KOPT-K1 (cell line): Measurements from ENCODE around the gene TIGD4.

Experiments
- H3K27ac ChIP-seq: fragments of 200-600 bp; sonication (generic); 2 replicates; pipeline ENCODE4 v1.5.1; 2016; ENCODE audit warnings: antibody characterized with exemption, mild to moderate bottlenecking, low read depth, low read length; ENCODE audit not compliant: poor library complexity, severe bottlenecking
- H3K36me3 ChIP-seq: fragments of 200-600 bp; sonication (generic); 2 replicates; pipeline ENCODE4 v1.5.1; 2017; ENCODE audit warnings: antibody characterized with exemption, mild to moderate bottlenecking, low read length, moderate library complexity; ENCODE audit not compliant: insufficient read depth
- H3K9me3 ChIP-seq: fragments of 200-600 bp; sonication (generic); 2 replicates; pipeline ENCODE4 v1.5.1; 2017; ENCODE audit warnings: antibody characterized with exemption, low read length, mild to moderate bottlenecking; ENCODE audit not compliant: insufficient read depth, poor library complexity, severe bottlenecking

TIGD4 gene

GRCh38 chr4:152779513-152780266, at the start of gene TIGD4, which contains the start of gene ARFIP1:
TSS of gene TIGD4 (minus strand) at chr4:152779730. CDS start at chr4:152771004, 8,726 bp downstream.
TSS of gene ARFIP1 (plus strand) at chr4:152779954. CDS start at chr4:152829634, 49,680 bp downstream.
- Histone ChIP-seq H3K9me3 (no peaks in the 10 kb centered on the region), H3K27ac (peak within 1 kb of the TSS; percentile 76), H3K36me3 (no peaks in the 10 kb centered on the region)

GRCh38 chr4:152828122-152828521, 48.6 kb upstream of the TIGD4 start:
- Histone ChIP-seq H3K27ac (no peak overlapping the region), H3K36me3 (peaks cover 2% of the 10 kb centered on the region), H3K9me3 (peaks cover 14% of the 10 kb centered on the region)

- Histone ChIP-seq H3K9me3 (peaks cover 17% of the 10 kb centered on the region), H3K36me3 (no peaks in the 10 kb centered on the region; the same call in 1 of the 2 replicates), H3K27ac (no peak overlapping the region)
Observed at GRCh38 chr4:152825336-152825735, 45.8 kb upstream of the TIGD4 start.

- H3K27ac ChIP-seq, result no peak overlapping the region
- no peaks in the 10 kb centered on the region; the same call in 1 of the 2 replicates for H3K36me3 ChIP-seq
- H3K9me3 ChIP-seq, result peaks cover 24% of the 10 kb centered on the region
Observed at GRCh38 chr4:152824561-152824960, 45.0 kb upstream of the TIGD4 start.

GRCh38 chr4:152822323-152822722, 42.8 kb upstream of the TIGD4 start:
- no peak overlapping the region for H3K27ac ChIP-seq
- peaks cover 16% of the 10 kb centered on the region for H3K9me3 ChIP-seq
- H3K36me3 ChIP-seq, result peaks cover 6% of the 10 kb centered on the region; the same call in 1 of the 2 replicates

- Histone ChIP-seq H3K9me3 (peaks cover 38% of the 10 kb centered on the region), H3K27ac (no peak overlapping the region), H3K36me3 (peaks cover 10% of the 10 kb centered on the region; the same call in 1 of the 2 replicates)
Observed at GRCh38 chr4:152820073-152820472, 40.5 kb upstream of the TIGD4 start.

- Histone ChIP-seq H3K27ac (no peak overlapping the region), H3K9me3 (peaks cover 48% of the 10 kb centered on the region), H3K36me3 (peaks cover 14% of the 10 kb centered on the region; the same call in 1 of the 2 replicates)
Observed at GRCh38 chr4:152819026-152819645, 39.6 kb upstream of the TIGD4 start.

- Histone ChIP-seq H3K36me3 (peaks cover 15% of the 10 kb centered on the region; the same call in 1 of the 2 replicates), H3K27ac (no peak overlapping the region), H3K9me3 (peaks cover 64% of the 10 kb centered on the region)
Observed at GRCh38 chr4:152817331-152817730, 37.8 kb upstream of the TIGD4 start.

- no peak overlapping the region for H3K27ac ChIP-seq
- H3K36me3 ChIP-seq, result peaks cover 15% of the 10 kb centered on the region; the same call in 1 of the 2 replicates
- H3K9me3 ChIP-seq, result peaks cover 63% of the 10 kb centered on the region
Observed at GRCh38 chr4:152815078-152815477, 35.5 kb upstream of the TIGD4 start.

GRCh38 chr4:152810715-152811287, 31.3 kb upstream of the TIGD4 start:
- Histone ChIP-seq H3K36me3 (peaks cover 9% of the 10 kb centered on the region; the same call in 1 of the 2 replicates), H3K9me3 (peaks cover 54% of the 10 kb centered on the region), H3K27ac (no peak overlapping the region)

- no peak overlapping the region for H3K27ac ChIP-seq
- H3K36me3 ChIP-seq, result 0 out of 2 replicates have a peak, but pooled peaks cover 4% of the 10 kb centered on the region
- peaks cover 33% of the 10 kb centered on the region for H3K9me3 ChIP-seq
Observed at GRCh38 chr4:152808670-152809069, 29.1 kb upstream of the TIGD4 start.

GRCh38 chr4:152807294-152807829, 27.8 kb upstream of the TIGD4 start:
- peak overlapping the region; percentile 53 for H3K27ac ChIP-seq
- H3K9me3 ChIP-seq, result peaks cover 21% of the 10 kb centered on the region

GRCh38 chr4:152806501-152807125, 27.1 kb upstream of the TIGD4 start:
- peaks cover 17% of the 10 kb centered on the region for H3K9me3 ChIP-seq
- peak overlapping the region; percentile 53 for H3K27ac ChIP-seq
- H3K36me3 ChIP-seq, result 0 out of 2 replicates have a peak, but pooled peaks cover 4% of the 10 kb centered on the region

More at GRCh38 chr4:152807294-152807829, 27.8 kb upstream of the TIGD4 start:
- 0 out of 2 replicates have a peak, but pooled peaks cover 4% of the 10 kb centered on the region for H3K36me3 ChIP-seq

- no peak overlapping the region for H3K27ac ChIP-seq
- 0 out of 2 replicates have a peak, but pooled peaks cover 4% of the 10 kb centered on the region for H3K36me3 ChIP-seq
- H3K9me3 ChIP-seq, result peaks cover 17% of the 10 kb centered on the region
Observed at GRCh38 chr4:152805818-152806217, 26.3 kb upstream of the TIGD4 start.
